CD4-positive, alpha-beta T cell treated with Interleukin-4 for 4 hours (primary cell): ENCODE data around the gene ASCL5.

Experiments used
- DNase-seq: peaks from one replicate; pipeline ENCODE4 v3.0.0-alpha.2; 2020

ASCL5 gene

GRCh38 chr1:201109651-201110050, 17.3 kb downstream of the ASCL5 start:
- DNase-seq = no peak

DNA sequence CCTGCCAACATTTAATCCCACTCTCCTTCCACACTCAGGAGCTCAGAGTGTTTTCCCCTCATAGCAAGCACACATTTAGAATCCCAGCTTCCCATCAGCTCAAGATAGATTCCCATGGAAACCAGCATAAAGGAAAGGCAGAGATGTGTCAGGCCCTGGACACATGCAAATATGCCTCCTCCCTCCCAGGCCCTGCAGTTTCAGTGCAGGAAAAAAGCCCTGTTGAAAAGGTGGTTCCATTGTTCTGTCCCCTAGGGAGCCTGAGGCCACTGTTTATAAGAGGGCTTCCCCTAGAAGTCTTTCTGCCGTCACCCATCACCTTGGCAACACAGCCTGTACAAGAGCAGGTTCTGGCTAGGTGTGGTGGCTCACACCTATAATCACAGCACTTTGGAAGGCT, 18.4 kb downstream of the ASCL5 start:
- DNase-seq = no peak

- DNase-seq = no peak
Observed at GRCh38 chr1:201105688-201106087, 21.3 kb downstream of the ASCL5 start.

- DNase-seq = no peak
Observed at GRCh38 chr1:201104141-201104540, 22.8 kb downstream of the ASCL5 start.

- no peak for DNase-seq
Observed at GRCh38 chr1:201103666-201104065, 23.3 kb downstream of the ASCL5 start.

DNA sequence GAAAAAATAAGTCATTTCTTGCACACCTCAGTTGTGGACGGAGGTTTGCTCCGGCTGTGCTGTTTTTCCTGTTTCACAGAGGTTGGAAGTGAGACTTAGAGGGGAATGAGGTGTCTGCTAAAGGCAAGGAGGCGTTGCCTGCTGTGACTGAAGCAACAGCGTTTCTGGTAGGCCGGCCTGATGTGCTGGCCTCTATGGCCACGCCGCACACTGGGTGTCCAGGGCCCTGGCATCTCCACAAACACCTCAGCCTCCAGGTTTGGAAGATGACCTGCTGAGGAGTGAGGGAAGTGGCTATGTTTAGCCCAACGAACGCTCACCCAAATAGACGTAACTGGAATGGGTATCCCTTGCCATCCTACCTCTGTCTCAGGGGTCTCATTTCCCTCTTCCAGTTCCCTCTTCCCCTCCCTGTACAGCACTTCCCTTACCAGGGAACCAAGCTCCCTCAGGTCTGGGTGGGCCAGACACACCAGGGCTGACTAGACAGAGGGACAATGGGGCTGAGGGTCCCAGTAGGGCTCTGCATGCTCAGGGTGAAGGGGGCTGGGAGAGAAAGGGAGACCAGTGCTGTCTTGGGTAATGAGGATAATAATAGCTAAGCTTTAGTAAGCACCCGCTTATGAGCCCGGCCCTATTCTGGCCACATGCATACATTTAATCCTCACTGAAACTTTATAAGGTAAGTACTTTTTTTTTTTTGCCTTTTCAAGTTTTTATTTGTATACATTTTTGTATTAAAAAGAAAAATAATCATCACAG, 26.6 kb downstream of the ASCL5 start:
- no peak for DNase-seq

DNA sequence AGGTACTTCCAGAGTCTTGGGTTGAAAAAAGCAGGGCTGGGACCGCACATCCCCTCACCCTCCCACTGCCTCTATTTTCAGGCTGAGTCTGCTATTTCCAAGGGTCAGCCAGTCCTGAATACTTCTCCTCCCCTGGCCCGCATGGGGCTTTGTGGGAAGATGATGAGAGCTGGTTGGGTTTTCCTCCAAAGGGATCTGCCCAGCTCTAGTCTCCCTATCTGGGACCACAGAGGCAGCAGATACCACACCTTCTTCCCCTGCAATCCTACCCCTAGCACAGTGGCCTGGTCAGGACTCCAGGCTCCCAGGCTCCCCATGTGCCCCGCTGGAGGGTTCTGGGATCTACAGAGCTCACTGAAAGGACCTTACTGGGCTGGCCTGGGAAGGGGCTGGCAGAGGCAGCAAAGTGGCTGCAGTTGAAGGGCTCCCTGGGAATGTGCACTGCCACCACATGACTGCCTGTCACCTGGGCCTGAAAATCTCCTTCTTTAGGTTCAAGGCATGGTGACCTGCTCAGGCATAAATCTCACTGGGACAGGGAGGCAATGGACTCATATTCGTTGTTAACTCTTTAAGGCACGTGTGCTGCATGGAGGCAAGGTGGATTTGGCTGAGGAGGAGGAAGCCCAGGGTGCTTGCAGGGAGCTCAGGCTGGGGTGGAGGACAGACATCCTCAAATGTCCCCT, 27.8 kb downstream of the ASCL5 start:
- DNase-seq = no peak

- no peak for DNase-seq
Observed at GRCh38 chr1:201096977-201097856, 29.8 kb downstream of the ASCL5 start.

GRCh38 chr1:201096041-201096461, 30.9 kb downstream of the ASCL5 start:
- DNase-seq = no peak

DNA sequence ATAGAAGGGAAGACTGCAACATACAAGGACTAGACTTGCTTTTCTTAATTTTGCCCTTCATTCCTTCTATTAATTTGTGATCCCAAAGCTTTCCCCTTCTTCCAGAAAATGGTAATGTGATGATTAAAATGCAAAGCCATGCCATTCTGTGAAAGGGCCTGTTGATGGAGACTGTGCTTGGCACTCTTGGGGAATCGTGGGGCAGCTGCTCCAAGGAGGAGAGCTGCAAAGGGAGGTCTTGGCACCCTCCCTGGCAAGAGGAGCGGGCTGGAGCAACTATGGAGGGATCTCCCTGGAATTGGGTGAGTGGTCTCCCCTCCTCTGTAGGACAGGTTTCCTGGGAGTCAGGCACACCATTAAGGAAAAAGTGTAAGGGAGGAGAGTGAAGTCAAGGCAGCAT, 31.4 kb downstream of the ASCL5 start:
- DNase-seq = no peak

GRCh38 chr1:201094832-201095231, 32.2 kb downstream of the ASCL5 start:
- DNase-seq = no peak

- DNase-seq = no peak
Observed at GRCh38 chr1:201093962-201094361, 33.0 kb downstream of the ASCL5 start.

- DNase-seq = no peak
Observed at GRCh38 chr1:201093561-201093960, 33.4 kb downstream of the ASCL5 start.

GRCh38 chr1:201092738-201093137, 34.2 kb downstream of the ASCL5 start:
- no peak for DNase-seq

DNA sequence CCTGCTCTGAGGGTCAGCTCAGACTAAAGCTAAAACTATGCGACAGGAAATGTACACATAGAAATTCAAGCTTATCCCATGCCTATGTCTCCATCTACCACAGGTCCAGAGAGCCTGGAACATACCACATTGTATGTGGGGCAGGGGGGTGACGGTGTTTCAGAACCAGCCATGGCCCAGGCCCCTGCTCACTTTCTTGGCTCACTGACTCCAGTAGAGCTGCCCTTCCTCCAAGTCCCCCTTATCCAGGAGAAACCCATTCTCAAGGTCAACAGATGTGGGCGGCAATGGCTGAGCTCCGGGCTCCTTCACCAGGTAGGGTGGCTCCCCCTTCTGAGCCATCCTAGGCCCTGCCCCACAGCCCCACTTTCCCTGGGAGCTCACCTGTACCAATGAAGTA, 35.7 kb downstream of the ASCL5 start:
- no peak for DNase-seq

DNA sequence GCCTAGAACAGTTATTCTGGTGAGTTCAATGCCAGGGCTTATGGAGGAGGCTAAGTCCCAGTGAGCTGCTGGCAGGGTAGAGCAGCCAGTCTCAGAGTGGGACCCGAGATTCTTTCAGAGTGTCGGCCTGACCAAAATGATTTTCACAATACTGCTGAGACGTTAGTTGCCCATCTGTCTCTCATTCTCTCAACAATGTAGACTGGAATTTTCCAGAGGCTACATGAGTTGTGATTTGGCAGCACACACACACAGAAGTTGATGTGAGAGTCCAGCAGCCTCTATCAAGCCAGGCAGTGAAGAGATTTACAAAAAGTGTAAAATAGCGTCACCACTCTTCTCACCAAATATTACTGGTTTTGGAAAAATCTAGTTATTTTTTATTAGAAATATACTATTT, 36.4 kb downstream of the ASCL5 start:
- no peak for DNase-seq

- no peak for DNase-seq
Observed at GRCh38 chr1:201089596-201089995, 37.4 kb downstream of the ASCL5 start.

- DNase-seq = no peak
Observed at GRCh38 chr1:201088901-201089525, 38.0 kb downstream of the ASCL5 start.

- DNase-seq = no peak
Observed at GRCh38 chr1:201088395-201088794, 38.6 kb downstream of the ASCL5 start.

GRCh38 chr1:201085902-201086735, 40.9 kb downstream of the ASCL5 start:
- DNase-seq = peak; percentile 23

DNA sequence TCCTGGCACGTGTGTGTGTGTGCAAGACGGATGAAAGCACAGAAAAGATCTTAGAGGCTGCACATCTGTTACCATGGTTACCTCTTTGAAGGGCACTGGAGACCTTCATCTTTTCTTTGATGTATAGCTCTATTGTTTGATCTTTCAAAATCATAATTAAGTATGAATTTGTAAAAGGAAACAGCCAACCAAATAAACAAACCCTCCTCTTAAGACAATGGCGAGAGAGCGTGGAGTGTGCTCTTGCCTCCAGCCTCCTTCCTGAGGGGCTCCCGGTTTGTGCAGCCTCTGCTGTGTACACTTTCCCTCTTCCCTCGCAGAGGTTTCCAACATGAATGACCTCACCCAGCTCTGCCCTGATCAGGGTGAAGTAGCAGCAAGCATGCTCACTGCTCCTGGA, 42.7 kb downstream of the ASCL5 start:
- no peak for DNase-seq

DNA sequence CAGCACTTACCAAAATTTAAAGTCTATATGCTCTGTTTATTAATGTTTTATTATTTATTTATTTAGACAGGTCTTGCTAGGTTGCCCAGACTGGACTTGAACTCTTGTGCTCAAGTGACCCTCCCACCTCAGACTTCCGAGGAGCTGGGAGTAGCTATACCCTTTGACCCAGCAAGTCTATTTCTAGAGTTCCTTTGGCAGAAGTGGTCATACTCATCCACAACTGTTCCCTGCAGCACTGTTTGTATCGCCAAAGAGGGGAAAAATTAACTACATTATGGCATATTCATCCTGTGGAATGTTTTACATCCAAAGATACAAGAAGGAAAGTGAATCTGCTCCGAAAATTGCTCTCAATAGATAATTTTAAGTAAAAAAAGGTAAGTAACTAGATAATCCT, 43.2 kb downstream of the ASCL5 start:
- DNase-seq = no peak
